ENCODE measurements around the gene RICTOR.

Gene RICTOR

DNA sequence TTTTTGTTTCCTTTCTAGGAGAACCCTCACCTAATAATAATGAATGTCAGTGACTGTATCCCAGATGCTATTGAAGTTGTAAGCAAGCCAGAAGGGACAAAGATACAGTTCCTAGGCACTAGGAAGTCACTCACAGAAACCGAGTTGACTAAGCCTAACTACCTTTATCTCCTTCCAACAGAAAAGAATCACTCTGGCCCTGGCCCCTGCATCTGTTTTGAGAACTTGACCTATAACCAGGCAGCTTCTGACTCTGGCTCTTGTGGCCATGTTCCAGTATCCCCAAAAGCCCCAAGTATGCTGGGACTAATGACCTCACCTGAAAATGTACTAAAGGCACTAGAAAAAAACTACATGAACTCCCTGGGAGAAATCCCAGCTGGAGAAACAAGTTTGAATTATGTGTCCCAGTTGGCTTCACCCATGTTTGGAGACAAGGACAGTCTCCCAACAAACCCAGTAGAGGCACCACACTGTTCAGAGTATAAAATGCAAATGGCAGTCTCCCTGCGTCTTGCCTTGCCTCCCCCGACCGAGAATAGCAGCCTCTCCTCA, 141.3 kb downstream of the RICTOR start:
- DNase-seq, result no peak

DNA sequence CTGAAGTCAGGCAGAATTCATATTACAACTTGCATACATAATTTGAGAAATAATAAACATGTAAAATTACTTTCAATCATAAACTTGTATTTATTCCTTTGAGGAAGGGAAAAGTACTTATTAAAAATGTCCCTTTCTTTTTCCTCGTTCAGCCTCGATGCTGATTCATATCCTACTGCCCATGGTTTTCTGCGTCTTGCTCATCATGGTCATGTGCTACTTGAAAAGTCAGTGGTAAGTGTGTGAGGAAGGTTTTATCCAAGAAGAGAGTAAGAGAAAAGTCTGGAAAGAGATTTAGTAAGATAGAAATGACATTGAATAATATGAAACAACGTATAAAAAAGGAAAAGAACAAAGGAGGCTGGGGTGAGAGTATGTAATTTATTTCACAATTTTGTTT, 142.5 kb downstream of the RICTOR start:
- DNase-seq, result no peak

DNA sequence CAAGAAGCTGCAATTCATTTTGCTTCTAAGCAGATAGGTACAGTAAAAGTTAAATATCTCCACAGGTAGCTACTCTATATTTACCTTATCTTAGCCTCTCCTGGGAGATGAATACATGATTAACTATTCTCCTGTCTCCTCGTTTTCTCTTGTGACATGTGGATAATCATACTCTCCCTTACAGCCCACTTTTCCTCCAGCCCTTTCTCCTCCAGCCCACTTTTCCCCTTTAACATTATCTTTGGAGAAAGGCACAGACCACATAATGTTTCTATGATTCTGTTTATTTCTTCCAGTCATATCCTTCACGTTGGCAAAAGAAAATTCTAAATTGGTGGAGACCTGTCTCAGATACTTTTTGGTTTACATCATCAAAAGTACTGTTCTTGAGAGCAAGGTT, 144.4 kb downstream of the RICTOR start:
- DNase-seq, result no peak

DNA sequence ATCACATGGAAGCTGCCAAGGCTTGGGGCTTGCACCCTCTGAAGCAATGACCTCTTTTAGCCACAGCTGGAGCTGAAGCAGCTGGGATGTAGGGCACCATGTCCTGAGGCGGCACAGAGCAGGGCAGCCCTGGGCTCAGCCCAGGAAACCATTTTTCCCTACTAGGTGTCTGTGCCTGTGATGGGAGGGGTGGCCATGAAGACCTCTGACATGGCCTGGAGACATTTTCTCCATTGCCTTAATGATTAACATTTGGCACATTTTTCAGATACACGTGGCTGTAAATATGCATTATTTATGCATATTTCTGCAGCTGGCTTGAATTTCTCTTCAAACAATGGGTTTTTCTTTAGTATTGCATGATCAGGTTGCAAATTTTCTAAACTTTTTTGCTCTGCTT, 146.7 kb downstream of the RICTOR start:
- DNase-seq, result no peak

DNA sequence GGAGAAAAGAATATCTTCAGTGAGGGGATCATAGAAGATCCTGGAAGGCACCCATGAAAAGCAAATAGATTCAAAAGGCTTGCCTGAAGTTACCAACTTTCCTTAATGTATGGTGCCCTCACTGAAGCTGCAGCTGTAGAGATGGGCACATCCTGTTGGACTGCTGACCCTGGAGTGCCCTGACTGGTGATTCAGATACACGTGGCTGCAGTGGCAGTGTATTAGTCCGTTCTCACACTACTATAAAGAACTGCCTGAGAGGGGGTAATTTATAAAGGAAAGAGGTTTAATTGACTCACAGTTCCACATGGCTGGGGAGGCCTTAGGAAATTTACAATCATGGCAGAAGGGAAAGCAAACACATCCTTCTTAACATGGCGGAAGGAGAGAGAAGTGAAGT, 148.1 kb downstream of the RICTOR start:
- no peak for DNase-seq

DNA sequence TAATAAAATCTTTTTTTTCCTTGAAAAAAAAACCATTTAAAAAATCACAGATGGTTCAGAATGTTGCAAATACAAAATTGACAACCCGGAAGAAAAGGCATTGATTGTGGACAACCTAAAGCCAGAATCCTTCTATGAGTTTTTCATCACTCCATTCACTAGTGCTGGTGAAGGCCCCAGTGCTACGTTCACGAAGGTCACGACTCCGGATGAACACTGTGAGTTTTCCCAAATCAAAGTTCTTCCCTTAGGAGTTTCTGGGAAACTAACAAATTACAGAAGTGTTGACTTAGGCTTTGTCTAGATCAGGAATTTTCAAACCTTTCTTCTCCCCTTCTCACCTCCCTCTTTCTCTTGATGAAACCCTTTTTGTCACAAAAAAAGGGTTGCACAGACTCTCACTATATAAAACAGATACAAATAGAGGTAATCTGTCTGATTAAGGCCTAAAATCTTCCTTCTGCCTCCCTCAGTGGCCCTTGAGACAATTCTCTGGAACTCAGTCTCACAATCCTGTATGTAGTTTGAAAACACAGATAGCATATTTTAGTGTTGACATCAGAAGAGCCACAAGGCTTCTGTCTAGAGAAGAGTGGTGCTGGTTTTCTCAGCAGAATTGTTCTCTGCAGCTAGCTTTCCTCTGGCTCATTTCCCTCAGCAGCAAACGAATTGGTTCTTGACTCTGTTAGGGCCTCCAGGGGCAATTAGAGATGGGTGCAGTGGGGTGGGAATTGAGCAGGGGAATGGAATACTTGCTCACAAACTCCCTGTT, 148.9 kb downstream of the RICTOR start:
- DNase-seq, result no peak

DNA sequence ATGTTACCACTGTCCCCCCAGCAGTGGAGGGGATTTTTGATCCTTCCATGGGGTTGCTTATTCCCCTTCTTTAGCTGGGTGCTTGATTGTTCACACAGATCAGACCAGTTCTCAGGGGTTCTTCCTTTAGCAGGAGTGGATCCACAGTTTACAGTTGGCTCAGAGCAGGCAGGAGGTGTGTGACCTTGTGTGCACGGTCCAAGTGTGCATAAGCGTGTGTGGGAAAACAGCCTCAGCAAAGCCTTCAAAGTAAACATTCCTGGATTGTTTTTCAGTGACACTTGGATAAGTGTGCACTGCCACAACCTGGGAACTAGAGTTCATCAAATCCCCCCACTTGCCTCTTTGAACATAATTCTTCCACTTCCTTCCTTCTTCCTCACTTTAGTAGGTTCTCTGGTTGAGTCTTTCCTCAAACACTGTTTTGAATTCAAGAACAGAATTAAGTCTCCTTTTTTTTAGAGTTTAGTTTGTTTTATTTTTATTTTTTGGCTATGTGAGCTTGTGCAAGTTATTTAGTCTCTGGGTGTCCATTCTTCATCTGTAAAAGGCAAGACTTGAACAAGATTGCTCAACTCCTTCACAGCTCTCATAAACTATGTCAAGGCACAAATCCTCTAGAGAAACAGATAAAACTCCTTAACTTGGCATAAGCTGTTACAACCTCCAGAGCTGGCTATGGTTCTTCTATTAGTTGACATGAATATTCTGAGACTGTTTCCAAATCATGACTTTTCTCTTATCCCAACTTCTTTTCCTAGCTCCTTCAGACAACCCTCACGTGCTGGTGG, 150.3 kb downstream of the RICTOR start:
- no peak for DNase-seq

DNA sequence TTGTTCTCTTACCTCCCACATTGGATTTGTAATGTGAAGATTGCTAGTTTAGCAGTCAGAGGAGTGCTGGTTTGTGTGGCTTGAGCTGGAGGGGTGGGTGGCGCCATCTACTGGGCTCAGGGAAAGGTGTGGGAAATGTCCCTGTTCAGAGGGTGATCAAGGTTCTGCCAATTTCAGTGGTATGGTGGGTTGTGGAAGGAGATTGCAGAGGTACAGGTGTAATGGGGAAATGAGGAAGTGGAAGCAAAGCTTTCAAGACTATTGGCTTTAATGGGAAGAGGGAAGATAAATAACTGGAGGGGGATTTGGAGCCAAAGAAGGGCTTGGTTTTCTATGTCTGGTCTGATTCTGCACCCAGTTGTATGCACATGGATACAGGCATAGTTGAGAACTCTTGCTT, 152.0 kb downstream of the RICTOR start:
- DNase-seq, result peak; percentile 53 to 59

DNA sequence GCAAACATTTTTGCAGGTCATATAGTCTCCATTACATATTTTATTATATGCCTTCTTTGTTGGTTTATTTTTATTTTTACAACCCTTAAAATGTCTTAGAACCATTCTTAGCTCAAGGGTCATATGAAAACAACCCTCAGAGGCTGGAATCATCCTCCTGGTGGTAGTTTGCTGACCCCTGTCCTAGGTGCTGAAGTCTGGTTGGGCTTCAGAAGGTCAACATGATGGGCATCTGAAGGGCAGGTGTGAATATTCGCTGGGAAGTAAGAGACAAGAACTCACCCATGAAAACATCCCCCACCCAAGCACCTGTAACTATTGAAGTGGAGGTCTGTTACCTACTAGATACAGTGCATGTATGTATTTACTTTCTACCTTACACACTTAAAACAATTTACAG, 153.0 kb downstream of the RICTOR start:
- no peak for DNase-seq

DNA sequence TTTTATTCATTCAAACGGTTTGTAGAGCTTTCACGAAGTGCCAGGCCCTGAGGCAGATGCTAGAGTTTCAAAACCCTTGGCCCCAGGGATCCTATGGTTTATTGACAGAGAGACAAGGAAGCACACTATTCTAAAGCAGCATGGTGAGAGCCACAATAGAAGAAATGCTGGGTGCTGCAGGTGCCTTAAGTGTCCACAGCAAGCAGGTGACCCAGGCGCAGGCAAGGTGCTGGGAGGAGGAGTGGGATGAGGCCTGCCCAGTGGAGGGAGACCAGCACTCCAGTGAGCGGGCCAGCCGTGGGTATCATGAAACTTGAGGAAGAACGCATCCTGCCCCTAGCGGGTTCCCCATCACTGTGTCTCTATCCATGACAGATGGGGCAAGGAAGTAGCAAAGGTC, 157.4 kb downstream of the RICTOR start:
- DNase-seq, result no peak

DNA sequence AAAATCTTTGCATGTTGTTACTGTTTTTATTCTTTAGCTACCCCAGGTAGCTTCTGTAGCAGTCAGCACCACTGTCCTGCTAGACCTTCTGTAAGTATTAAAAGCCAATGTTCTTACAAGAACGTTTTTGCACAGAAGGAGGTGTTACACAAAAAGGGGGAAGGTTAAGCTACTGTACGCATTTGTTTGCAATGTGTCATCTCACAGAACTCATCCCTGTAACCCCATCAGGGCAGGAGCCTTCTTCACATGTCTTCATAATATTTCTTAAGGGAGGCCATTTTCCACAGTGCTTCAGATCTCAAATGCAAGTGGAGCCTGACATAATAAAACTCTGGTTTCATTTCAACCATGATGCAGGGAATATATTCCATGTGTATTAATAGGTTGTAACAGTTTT, 160.5 kb downstream of the RICTOR start:
- DNase-seq, result no peak

DNA sequence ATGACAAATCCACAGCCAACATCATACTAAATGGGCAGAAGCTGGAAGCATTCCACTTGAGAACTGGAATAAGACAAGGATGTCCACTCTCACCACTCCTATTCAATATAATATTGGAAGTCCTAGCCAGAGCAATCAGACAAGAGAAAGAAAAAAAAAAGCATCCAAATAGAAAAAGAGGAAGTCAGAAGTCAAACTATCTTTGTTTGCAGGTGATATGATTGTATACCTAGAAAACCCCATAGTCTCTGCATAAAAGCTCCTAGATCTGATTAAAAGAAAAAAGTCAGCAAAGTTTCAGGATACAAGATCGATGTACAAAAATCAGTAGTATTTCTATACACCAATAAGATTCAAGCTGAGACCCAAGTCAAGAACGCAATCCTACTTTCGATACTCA, 162.3 kb downstream of the RICTOR start:
- no peak for DNase-seq

DNA sequence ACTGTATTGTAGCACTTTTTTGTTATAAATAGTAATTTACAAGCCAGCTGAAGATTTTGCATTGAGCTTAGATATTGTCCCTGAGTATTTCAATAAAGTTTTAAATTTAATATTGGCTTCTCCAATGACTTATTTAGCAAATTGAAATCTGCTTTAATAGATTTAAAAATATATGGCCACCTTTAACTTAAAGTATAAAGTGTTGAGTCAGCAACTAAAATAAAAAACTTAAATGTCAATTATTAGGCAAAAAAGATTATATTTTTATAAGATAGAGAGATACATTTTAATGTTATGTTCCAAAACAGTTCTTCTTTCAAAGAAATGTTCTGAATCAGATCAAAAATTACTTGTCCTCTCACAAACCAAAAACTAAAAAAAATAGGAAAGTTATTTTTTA, 167.7 kb downstream of the RICTOR start:
- no peak for DNase-seq

DNA sequence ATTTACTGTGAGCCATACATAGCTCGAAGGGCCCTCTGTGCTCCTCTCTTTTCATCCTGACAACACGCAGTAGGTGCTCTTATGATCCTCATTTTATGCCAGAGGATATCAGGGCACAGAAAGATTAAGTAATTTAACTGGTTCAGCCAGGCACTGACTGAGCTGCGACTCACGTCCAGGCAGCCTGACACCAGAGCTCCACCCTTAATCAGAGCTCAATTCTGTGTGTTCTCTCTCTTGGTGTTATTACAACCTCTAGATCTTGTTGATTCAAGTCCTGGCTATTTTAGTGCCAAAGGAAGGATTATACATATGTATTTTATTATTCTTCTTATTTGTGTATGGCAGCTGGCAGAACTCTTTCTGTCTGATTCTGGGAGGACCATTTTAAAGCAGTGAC, 168.7 kb downstream of the RICTOR start:
- no peak for DNase-seq

DNA sequence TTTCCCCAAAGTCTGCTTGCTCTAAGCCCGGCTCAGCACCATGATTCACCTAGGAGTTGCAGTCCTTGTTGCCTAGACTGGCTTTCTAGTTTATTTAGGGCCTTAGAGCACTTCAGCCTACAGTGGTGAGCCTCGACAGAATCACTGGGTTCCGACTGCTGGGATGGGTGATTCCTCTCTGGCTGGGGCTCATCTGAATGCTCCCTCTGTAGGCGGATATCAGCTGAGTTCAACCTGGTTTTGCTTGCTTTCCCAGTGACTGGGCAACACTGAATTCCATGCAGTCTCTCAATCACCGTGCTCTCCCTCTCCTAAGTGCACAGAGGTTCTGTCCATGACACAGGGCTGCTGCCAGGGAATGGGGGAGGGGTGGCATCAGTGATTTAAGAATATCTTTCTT, 174.3 kb downstream of the RICTOR start:
- DNase-seq, result no peak

DNA sequence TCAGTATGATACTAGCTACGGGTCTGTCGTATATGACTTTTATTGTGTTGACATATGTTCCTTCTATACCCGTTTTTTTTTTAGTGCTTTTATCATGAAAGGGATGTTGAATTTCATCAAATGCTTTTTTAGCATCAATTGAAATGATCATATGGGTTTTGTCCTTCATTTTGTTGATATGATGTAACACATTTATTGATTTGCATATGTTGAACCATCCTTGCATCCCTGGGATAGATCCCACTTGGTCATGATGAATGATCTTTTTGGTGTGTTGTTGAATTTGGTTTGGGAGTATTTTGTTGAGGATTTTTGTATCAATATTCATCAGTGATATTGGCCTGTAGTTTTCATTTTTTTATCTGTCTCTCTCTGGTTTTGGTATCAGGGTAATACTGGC, 177.4 kb downstream of the RICTOR start:
- no peak for DNase-seq

DNA sequence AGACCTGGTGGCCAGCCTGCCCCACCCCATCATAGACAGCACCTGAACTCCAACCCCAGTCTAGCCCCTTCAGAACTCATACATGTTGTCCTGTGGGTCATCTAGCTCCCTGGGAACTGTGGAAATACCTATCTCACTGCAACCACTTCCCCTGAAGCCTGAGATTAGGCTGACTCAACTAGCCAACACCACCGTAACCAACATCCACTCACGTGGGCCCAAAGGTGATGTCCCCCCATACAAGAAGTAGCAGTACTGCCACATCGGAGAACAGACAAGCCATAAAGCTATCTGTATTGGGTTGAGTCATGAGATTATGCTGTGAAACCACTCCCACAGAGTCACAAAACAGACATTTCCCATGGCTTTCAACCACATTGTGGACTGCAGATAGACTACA, 181.8 kb downstream of the RICTOR start:
- no peak for DNase-seq

DNA sequence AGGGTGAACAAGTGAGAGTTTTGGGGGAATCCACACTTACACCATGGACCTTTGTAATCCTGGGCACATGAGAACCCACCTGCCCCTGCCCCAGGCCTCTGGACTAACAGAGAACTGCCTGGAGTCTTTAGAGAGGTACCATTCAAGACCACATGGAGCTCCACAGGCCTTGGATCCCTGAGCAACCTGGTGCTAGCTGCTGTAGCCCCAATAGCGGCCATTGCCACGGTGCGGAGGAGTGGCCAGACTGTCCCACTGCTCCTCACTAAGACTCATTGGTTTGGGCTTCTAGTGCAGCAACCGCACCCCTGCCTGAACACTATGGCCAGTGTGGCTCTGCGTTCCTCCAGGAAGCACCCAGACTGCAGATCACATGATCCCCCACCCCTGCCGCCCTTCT, 182.6 kb downstream of the RICTOR start:
- DNase-seq, result no peak

DNA sequence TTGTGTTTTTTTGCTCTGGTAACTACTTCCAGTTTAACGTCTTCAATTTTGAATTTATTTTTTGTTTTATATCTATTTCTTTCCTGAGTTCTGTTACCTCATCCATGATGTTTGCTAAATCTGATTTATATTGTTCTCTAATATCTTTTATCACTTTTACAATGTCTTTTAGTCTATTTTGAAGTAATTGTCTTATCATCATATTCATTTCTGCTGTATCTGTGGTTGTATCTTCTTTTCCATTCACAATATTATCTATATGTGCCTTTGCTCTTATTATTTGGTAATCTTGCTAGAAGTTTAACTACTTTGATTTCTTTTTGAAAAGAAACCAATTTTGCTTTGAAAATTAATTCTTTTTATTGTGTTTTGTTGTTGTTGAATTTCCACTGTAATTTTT, 184.8 kb downstream of the RICTOR start:
- no peak for DNase-seq

DNA sequence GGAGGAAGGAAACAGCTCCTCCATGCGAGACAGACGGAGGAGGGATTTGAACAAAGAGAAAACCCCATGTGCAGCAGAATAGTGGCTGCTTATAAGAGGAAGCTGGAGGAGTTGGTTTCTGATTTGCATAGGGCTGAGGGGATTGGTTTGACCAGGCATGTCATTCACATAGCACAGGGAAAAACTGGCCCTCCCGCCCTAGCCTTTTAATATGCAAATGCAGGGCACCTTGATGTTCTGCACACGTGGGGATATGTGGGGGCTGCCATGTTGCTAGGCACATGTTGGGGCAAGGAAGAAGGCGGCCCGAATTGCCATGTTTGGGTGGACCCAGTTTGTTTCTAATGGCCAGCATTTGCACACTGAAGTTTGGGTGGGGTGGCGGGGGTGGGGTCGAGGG, 186.2 kb downstream of the RICTOR start:
- DNase-seq, result no peak

All from SHP77 (cell line).